Hypothalamus (tissue), 51 donors: ENCODE data around the gene TNS1.
A peak's percentile ranks its signal among the peaks of the same experiment; 100 is the strongest.
"Not testable (repeated sequence)": the region's sequence is repeated elsewhere in the genome, so short reads cannot be mapped to it uniquely, and the experiment has no call there.

Source experiments
- DNase-seq, 51 donors: peaks; one replicate each; lab custom pipeline; 2025; lab: John Stamatoyannopoulos, UW

Gene TNS1

DNA sequence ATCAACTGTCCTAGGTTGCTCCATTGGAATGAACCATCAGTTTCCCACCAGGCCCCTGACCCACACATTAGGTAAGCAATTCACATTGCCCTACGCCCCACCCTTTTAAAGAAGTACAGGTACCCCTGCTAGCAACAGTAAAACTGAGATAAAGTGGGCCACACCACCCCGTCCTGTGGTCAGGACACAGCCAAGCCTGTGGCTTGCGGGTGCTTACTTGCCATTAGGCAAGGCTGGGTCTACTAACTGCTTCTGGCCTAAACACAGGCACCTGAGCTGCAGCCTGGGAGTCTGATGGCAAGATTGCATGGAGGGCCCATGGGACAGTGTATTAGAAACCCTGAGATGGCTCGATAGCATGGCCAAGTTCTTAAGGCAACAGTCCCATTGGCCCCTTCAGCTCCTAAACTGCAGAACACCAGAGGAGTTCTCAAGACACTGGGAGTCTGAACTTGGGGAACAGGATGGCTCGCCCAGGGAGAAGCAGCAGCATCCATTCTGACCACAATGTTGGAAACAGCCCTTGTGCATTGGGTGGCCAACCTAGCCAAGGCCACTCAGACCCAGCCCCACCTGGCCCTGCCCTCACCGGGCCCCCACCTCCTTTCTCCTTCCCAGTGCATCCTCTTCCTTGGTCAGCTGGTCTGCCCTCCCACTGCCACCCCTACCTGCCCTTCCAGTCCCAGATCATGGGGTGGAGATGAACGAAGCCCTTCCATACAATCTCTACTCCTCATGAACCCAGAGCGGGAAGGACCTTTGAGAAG is 177.1 kb downstream of the TNS1 start:
- no peak for DNase-seq

DNA sequence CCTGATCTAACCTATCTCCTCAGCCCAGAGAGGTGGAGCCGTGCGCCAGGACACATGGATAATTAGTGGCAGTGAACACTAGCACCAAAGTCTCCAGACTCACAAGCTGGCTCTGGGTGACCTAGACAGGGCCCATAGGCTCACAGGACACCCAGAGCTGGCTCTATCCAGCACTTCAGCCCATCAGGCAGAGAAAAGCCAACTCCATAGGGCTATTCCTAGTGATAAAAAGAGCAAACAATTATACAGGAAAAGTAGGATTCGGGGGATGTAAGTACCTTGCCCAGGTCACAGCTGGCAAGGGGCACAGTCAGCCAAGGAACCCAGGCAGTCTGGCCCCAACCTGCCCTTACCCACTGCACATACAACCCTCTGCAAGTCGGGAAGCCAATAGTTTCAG is 178.6 kb downstream of the TNS1 start:
- no peak for DNase-seq

- no peak for DNase-seq
Measured at GRCh38 chr2:217823626-217824025, 179.2 kb downstream of the TNS1 start.

- no peak for DNase-seq
Measured at GRCh38 chr2:217822296-217823252, 180.2 kb downstream of the TNS1 start.

DNA sequence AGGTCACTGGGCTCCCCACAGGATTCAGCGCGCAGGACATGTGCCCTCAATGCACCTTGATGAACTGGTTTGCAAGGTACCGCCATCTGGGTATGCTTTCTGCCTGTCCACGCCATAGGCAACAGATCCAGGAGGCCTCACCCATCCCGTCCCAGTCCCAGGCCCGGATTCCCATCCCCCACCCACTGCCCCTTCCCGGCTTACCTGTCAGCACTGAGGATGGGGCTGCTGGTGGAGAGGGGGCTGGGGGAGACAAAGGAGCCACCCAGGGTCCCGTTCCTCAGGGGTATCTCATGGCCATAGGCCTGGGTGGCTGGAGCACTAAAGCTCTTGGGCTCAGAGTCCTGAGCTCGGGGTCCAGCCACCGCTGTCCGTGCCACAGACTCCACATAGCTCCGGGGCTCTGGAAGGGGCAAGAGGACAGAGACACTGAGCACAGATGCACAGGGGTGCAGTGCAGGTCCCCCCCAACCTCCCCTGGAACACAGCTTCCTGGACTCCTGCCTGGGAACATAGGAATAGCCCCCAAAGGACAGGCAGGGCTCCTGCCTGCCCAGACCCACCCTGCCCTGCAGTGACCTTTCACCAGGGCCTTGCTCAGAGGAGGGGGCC is 181.2 kb downstream of the TNS1 start:
- DNase-seq: no peak

- peak in 2 of 51 donors; percentile 11 to 17 for DNase-seq
Measured at GRCh38 chr2:217820904-217821303, 181.9 kb downstream of the TNS1 start.

DNA sequence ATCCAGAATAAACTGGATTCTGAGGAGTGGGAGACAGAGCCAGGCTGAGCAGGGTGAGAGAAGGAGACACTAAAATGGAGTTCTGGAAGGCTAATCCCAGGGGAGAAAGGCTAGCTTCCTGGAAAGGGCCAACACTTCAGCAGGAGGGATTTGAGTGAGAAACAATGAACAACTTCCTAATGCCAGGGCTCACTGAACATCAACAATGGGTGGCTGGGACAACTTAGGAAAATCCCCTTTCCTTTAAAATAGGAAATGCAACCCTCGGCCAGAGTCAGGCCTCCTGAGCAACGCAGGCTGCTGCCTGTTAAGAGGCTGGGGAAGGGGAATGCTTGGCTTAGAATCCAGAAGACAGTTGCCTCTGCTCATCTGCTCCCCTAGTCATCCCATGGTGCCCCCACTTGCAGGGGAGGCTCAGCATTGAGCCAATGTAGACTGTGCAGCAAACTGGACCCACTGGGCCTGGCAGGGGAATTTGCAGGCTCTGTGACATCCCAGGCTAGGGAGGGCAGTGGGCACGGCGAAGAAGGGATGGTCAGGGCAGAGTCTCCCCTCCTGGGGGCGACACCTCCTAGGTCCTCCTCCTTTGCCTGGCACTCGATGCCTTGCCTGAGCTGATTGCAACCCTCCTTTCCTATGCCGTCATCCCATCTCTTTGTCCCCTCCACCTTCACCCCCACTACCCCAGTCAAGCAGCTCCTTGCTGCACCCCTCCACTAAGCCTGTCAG is 182.5 kb downstream of the TNS1 start:
- DNase-seq: no peak

DNA sequence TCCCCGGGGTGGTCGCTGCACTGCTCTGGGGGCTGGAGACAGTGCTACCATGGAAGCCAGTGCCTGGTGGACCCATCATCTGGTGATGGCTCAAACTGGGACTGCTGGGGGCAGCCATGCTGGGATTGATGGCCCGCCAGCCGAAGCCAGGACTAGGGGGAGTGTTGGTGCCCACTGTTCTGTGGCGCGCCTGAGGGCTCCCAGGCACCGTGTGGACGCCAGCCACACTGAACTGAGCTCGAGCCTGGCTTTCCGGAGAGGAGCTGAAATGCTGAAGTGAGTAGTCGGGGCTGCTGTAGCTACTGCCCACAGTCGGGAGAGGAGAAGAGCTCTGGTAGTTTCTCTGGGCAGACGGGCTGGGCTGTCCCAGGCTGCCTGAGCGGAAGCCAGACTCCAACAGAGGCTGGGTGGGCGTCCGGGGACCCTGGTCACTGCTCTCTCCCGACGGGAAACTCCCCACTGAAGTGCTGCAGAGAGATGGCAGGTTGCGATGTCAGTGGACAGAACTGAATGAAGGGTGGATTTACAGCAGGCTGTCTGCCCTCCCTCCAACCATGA is 184.4 kb downstream of the TNS1 start:
- DNase-seq: no peak

DNA sequence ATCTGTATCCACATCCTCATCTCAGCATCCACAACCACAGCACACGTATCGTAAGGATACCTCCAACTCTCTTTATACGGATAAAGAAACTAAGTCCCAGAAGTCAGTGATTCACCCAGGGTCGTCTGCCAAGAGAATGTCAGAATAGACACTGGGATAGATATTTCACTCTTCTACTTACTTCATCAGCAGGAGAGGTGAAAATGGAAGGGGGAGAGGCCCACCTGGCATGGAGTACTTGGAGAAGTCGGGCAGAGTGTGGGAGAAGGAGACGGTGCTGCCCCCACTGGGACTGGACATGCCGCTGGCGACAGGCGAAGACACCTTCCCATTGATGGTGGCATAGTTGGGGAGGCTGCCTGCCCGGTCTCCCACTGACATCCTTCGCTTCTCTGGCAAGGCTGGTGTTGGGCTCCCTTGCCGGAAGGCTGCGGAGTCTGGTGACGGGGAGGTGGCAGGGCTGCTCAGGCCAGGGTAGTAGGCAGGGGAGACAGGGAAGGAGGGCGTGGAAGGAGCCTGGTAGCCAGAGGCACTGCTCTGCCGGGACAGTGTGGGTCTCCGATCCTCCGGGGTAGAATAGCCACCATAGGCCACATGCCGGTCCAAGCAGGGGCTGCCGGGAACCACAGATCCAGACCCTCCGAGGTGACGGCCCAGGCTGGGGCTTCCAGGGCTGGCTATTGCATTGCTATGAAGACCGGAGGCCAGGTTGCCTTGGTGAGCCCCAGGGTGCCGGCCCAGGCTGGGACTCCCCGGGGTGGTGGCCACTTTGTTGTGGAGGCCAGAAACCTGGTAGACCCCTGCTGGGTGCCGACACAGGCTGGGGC is 185.1 kb downstream of the TNS1 start:
- no peak for DNase-seq

DNA sequence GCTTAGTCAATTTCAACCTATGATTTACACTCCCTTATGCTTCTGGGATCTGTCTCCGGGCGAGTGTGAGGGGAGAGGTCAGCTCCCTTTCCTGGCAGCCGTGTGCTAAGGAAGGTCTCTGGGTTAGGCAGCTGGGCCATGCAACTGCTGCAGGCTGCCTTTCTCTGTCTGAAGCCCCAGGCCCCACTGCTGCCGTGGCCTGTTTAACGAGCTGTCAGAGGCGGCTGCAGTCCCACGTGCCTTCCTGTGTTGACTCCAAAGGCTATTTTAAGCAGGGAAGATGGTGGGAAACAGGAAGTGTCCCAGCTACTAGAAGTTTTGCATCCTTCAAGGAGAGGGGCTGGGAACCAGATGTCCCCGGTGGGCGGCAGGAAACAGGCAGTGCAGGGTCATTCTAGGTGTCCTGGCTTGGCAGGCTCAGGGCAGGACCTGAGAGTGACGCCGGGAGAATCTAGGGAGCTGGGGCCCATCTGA is 186.4 kb downstream of the TNS1 start:
- no peak for DNase-seq

DNA sequence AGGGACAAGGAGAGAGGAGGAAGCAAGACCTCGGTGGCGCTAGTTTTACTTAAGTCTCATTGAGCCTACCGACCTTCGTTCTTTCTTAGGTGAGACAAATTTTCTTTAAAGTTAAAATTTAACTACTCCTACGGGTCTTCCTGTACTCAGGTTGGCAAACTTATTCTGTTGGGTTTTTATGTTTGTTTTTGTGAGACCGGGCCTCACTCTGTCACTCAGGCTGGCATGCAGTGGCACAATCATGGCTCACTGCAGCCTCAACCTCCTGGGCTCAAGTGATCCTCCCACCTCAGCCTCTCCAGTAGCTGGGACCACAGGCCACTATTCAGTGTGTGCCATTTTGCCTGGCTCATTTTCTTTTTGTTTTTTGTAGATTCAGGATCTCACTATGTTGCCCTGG is 189.0 kb downstream of the TNS1 start:
- DNase-seq: no peak

DNA sequence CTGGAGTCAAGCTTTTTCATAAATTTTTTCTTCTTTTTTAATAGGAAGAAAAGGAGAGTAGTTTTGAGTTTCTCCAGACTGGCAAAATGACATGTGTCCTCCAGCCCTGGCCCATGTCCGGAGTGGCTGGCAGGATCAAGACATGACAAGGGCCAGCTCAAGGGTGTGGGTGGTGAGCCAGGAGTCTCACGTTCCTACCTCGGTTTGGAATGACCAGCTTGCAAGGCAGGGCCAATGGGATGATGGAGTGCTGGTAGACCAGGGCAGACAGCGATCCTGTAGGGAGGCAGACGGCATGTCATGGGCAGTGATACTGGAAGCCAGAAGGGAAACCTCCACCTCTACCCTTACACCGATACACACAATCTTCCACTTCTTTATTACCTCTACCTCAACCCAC is 190.6 kb downstream of the TNS1 start:
- DNase-seq: no peak

DNA sequence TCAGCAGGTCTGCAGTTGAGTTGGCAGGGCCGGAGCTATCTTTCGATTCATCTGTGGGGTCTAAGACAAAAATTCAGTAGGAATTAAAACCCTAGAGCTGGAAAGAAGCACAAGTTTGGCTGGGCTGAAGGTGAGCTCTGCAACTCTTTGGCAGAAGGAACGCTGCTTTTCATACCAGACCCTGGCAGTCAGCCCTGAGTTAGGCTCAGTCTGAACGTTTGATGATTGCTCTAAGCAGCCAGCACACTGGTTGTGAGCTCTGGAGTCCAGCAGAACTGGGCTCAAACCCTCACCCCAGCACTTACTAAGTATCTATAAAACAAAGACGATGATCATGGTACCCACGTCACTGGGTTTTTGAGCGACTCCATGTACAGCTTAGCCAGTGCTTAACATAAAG is 192.5 kb downstream of the TNS1 start:
- peak in 2 of 51 donors; percentile 10 to 18 for DNase-seq

DNA sequence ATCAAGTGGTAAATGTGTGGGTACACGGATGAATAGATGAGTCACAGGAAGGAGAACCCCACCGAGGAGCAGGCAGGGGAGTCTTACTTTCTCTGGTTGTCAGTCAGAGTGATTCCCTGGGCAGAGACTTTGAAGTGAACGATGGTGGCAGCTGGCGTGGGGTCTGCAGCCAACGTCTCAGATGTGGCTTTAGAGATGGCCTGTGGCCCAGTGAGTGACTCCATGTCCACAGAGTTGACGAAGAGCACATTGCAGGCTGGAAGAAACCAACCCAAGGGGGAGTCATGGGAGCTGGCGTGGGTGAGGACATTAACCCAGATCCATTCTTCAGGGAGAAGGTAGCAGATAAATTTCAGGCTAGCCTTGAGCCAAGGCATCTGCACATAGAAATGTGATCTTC is 193.1 kb downstream of the TNS1 start:
- no peak for DNase-seq

DNA sequence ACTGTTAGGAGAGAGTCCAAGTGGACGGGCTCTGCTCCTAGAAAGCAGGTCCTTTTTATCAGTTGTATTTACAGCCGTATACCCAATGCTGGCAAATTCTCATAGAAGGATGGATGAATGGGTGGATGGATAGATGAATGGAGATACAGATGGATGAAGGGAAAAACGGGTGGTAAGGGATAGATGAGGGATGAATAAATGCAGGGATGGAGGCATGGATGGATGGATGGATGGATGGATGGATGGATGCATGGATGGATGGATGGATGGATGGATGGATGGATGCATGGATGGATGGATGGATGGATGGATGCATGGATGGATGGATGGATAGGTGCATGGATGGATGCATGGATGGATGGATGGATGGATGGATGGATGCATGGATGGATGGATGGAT is 193.8 kb downstream of the TNS1 start:
- not testable (repeated sequence) for DNase-seq

DNA sequence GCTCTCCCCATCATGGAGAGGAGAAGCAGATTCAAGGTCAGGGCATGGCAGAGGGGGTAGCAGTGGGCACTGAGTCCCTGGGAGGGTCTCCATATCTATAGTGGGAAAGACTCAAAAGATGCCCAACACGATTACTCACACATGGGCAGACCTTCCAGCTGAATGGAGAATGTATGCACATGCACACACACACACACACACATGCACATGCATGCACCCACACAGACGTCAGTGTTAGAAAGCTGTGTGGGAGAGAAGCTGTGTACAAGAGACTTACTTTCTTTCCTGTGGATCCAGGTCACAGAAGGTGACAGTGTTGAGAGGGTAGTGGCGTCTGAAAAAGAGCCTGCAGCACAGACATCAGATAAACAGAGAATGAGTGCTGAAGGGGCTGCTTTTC is 194.5 kb downstream of the TNS1 start:
- no peak for DNase-seq

- DNase-seq: no peak
Measured at GRCh38 chr2:217807753-217808152, 195.0 kb downstream of the TNS1 start.

DNA sequence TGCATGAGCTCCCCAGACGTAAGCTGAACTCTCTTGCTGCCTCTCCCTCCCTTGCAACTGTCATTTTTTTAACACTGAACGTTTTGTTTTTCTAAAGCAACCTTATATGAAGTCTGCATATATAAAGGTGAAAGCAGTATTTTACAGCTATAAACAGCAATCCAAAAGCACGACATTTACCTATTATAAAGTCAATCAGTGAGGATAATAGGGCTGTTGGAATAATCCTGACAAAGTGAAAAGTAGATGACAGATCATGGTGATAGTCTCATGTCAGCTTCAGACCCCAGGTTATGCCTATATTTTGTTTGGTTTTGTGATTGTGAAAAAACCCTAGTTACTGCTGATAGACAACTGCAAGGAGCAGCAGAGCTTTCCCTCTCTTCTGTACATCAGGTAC is 195.8 kb downstream of the TNS1 start:
- DNase-seq: no peak

DNA sequence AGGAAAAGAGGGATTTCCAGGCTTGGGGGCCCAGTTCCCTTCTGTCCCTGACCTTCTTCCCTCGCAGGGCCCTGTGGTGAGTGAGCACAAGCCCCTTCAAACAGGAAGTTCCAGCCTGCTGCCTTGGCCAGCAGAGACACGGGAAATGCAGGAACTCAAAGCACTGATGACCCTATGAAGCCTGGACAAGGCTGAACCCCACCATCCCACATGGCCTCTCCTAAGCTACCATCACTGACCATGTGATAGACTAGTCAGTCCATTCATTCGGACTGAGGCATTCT is 196.4 kb downstream of the TNS1 start:
- DNase-seq: no peak
